Heart left ventricle (tissue), 13 donors: ENCODE measurements around the gene ITIH6.

Experiments used
- POLR2A ChIP-seq, 2 donors: fragments of 450-650 bp; IDR thresholded peaks; one replicate each; pipeline ENCODE4 v1.6.1; 2017; ENCODE audit warnings: antibody characterized with exemption in 2 of 2, mild to moderate bottlenecking in 2 of 2, moderate library complexity in 2 of 2
- TF ChIP-seq, protein P1 (sequence below), 12 donors: fragments of 200-600 bp; sonication (generic) in 4 of 12; IDR thresholded peaks; one replicate each; pipeline versions ENCODE4 v1.5.0 to v1.8.0; 2018 to 2022; ENCODE audit warnings: antibody characterized with exemption in 12 of 12, mild to moderate bottlenecking in 5 of 12
- donor health status: ischemic (EF 13 %, LVEDD 7.1; RV severe dilation, severe dysfunction).
- donor health status: DM: no; HTN: yes; CAD: no.
- donor health status: DM: no; HTN: no; CAD: no.
- donor health status: ischemic (EF 25% LVEDD 6.9; RV normal size, moderate dysfunction).
- donor health status: ischemic (EF 25% LVEDD 5.7; RV mildly dilated, moderate dysfunction).
- donor health status: ischemic (EF 35%, LVEDD 5.7; RV mildly dilated, moderate dysfunction).
- donor health status: nonischemic (EF 11% LVEDD 7.7; RV severe dilation, severe dysfunction).
- donor health status: DM: yes; HTN: yes; CAD: no.
- donor health status: PGD.
- donor health status: ischemic (EF 29% LVEDD 5.4; RV normal size, mild dysfunction).
- donor health status: nonischemic (EF 23%, LVEDD 6.1; RV moderate dilation, normal function).

DNA sequence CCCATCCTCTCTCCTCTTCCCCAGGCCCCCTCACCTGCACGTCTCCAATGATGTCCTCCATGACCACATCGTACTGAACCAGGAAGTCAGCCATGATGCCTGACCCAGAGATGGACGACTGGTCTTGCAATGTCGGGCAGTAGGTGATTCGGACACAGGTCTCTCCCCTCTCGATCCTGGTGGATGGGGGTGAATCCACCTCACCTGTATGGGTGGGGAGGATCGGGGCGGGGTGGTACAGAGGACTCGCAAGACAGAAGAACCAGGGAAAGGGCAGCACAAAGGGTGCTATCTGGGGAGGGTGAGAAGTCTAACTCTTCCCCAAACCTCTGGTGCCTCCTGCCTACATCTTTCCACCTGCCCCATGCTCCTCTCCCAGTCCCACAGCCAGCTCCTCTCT is 9.6 kb downstream of the ITIH6 start:
- TF ChIP-seq, protein P1, sequence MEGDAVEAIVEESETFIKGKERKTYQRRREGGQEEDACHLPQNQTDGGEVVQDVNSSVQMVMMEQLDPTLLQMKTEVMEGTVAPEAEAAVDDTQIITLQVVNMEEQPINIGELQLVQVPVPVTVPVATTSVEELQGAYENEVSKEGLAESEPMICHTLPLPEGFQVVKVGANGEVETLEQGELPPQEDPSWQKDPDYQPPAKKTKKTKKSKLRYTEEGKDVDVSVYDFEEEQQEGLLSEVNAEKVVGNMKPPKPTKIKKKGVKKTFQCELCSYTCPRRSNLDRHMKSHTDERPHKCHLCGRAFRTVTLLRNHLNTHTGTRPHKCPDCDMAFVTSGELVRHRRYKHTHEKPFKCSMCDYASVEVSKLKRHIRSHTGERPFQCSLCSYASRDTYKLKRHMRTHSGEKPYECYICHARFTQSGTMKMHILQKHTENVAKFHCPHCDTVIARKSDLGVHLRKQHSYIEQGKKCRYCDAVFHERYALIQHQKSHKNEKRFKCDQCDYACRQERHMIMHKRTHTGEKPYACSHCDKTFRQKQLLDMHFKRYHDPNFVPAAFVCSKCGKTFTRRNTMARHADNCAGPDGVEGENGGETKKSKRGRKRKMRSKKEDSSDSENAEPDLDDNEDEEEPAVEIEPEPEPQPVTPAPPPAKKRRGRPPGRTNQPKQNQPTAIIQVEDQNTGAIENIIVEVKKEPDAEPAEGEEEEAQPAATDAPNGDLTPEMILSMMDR (IDR thresholded peaks at IDR 0.05): no peak
- no peak for TF ChIP-seq POLR2A (IDR thresholded peaks at IDR 0.05)
